Heart left ventricle (tissue), 16 donors: ENCODE results near the gene PLAC8L1. TPM values are rescaled to one million over a fixed set of nuclear protein-coding genes. Genes with fewer than 3 reads are reported as not detected.

ENCODE experiments used
- ATAC-seq, 4 donors: fragments of 200-7000 bp; cut with Tn5 transposase; one replicate each; pipeline ENCODE4 v1.9.1; 2020 to 2022; ENCODE audit warnings: moderate library complexity in 4 of 4, mild to moderate bottlenecking in 3 of 4, moderate number of reproducible peaks in 1 of 4
- DNase-seq, 5 donors: peaks; one replicate each; pipeline ENCODE4 v3.0.0-alpha.2; 2020
- H3K27ac ChIP-seq, 12 donors: fragments of 200-600 bp; sonication (generic) in 4 of 12; one replicate each; pipeline versions ENCODE4 v1.5.0 to v1.8.0; 2016 to 2022; ENCODE audit warnings: mild to moderate bottlenecking in 2 of 12
- H3K27me3 ChIP-seq, 9 donors: fragments of 200-600 bp; sonication (generic) in 2 of 9; one replicate each; pipeline versions ENCODE4 v1.5.1 to v1.8.0; 2016 to 2022; ENCODE audit warnings: mild to moderate bottlenecking in 3 of 9
- H3K36me3 ChIP-seq, 9 donors: fragments of 200-600 bp; sonication (generic) in 2 of 9; one replicate each; pipeline versions ENCODE4 v1.5.0 to v1.8.0; 2018 to 2022; ENCODE audit warnings: mild to moderate bottlenecking in 2 of 9
- H3K4me1 ChIP-seq, 12 donors: fragments of 200-600 bp; sonication (generic) in 4 of 12; one replicate each; pipeline versions ENCODE4 v1.5.0 to v1.8.0; 2016 to 2022; ENCODE audit warnings: mild to moderate bottlenecking in 3 of 12
- H3K4me3 ChIP-seq, 12 donors: fragments of 200-600 bp; sonication (generic) in 4 of 12; one replicate each; pipeline versions ENCODE4 v1.5.0 to v1.8.0; 2017 to 2022; ENCODE audit warnings: mild to moderate bottlenecking in 9 of 12, moderate library complexity in 4 of 12
- H3K9me3 ChIP-seq, 12 donors: fragments of 200-600 bp; sonication (generic) in 4 of 12; one replicate each; pipeline versions ENCODE4 v1.5.0 to v1.8.0; 2016 to 2022; ENCODE audit warnings: mild to moderate bottlenecking in 1 of 12
- CTCF ChIP-seq, 12 donors: fragments of 200-600 bp; sonication (generic) in 4 of 12; IDR thresholded peaks; one replicate each; pipeline versions ENCODE4 v1.5.0 to v1.8.0; 2018 to 2022; ENCODE audit warnings: antibody characterized with exemption in 12 of 12, mild to moderate bottlenecking in 5 of 12
- POLR2A ChIP-seq, 2 donors: fragments of 450-650 bp; IDR thresholded peaks; one replicate each; pipeline ENCODE4 v1.6.1; 2017; ENCODE audit warnings: antibody characterized with exemption in 2 of 2, mild to moderate bottlenecking in 2 of 2, moderate library complexity in 2 of 2
- WGBS, 4 donors: extraction: QIAGEN DNeasy Blood & Tissue Kit in 2 of 4; methylation state at CpG; one replicate each; pipeline versions ENCODE4 v1.1.5 to v1.1.7; 2013 to 2018; 5-methylcytosine and 5-hydroxymethylcytosine counted together
- intact Hi-C, 10 donors: fragments of 100-400 bp; cut with DNase I; formaldehyde crosslinking; loops; one replicate each; pipeline versions ENCODE4 v1.11.1 to v1.14.2; 2022
- polyA plus RNA-seq, 2 donors: library from polyadenylated mRNA; stranded (reverse); fragments of 200-250 nt; gene quantifications; one replicate each; pipeline ENCODE4 v1.2.3, GENCODE V29; 2013
- total RNA-seq, 9 donors: library from RNA; depleted of rRNA in 2 of 9; stranded (reverse); fragments of >200 nt in 2 of 9; fragmentation: NEBNext Ultra II Directional in 3 of 9; extraction: Animal tissue kit (Norgen Biotek cat#: 25700) in 3 of 9; gene quantifications; one replicate each; pipeline versions ENCODE4 v1.1.0 to v1.2.4, GENCODE V29; 2016 to 2023
- donor health status: ischemic (EF 13 %, LVEDD 7.1; RV severe dilation, severe dysfunction).
- donor health status: healthy with polysubstance abuse.
- donor health status: DM: no; HTN: yes; CAD: no.
- donor health status: DM: no; HTN: no; CAD: no.
- donor health status: ischemic (EF 25% LVEDD 6.9; RV normal size, moderate dysfunction).
- donor health status: ischemic (EF 25% LVEDD 5.7; RV mildly dilated, moderate dysfunction).
- donor health status: healthy.
- donor health status: DM: yes; HTN: yes; CAD: no.
- donor health status: ischemic (EF 35%, LVEDD 5.7; RV mildly dilated, moderate dysfunction).
- donor health status: nonischemic (EF 11% LVEDD 7.7; RV severe dilation, severe dysfunction).
- donor health status: DM: yes; HTN: yes; CAD: no.
- donor health status: PGD.
- donor health status: ischemic (EF 29% LVEDD 5.4; RV normal size, mild dysfunction).
- donor health status: nonischemic (EF 23%, LVEDD 6.1; RV moderate dilation, normal function).

The PLAC8L1 gene
- total and polyA plus RNA-seq, 11 donors = 0.59 TPM; not detected in 10

- no peaks in the 10 kb centered on the region for H3K9me3 ChIP-seq
- 91 to 96% (median 93%) methylated on average over 3 of the region's 3 CpGs for WGBS, 4 donors
- ATAC-seq = no peak
- H3K4me3 ChIP-seq = no peak overlapping the region
- no peak for TF ChIP-seq POLR2A (IDR thresholded peaks at IDR 0.05)
- TF ChIP-seq CTCF (IDR thresholded peaks at IDR 0.05) = no peak
- H3K27me3 ChIP-seq = no peaks in the 10 kb centered on the region
- intact Hi-C loops = no loop called here
- no peaks in the 10 kb centered on the region for H3K36me3 ChIP-seq
- H3K27ac ChIP-seq = no peak overlapping the region
- H3K4me1 ChIP-seq = no peaks in the 10 kb centered on the region
- no peak for DNase-seq
Observed at GRCh38 chr5:146091881-146092280, 13.5 kb downstream of the PLAC8L1 start.

- Histone ChIP-seq H3K9me3 (no peaks in the 10 kb centered on the region), H3K27me3 (no peaks in the 10 kb centered on the region), H3K4me1 (no peaks in the 10 kb centered on the region), H3K27ac (no peak overlapping the region), H3K4me3 (no peak overlapping the region), H3K36me3 (no peaks in the 10 kb centered on the region)
- TF ChIP-seq CTCF (IDR thresholded peaks at IDR 0.05) (no peak), POLR2A (IDR thresholded peaks at IDR 0.05) (no peak)
- DNase-seq (no peak), ATAC-seq (no peak)
- intact Hi-C loops = no loop called here
Observed at GRCh38 chr5:146089287-146089686, 16.1 kb downstream of the PLAC8L1 start.

DNA sequence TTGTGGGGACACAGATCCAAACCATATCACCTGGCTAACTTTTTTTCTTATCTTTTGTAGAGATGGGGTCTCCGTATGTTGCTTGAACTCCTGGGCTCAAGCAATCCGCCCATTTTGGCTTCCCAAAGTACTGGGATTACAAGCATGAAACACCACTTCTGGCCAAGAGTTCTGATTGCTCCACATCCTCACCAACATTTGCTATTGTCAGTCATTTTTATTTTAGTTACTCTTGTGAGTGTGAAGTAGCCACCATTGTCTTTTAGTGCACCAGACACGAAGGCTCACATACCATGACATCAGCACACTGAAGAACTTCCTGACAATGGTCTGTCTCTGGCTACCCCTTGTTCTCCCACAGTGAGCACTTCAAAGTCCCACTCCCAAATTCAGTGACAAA lies 17.3 kb downstream of the PLAC8L1 start:
- Histone ChIP-seq H3K27ac (no peak overlapping the region), H3K36me3 (no peaks in the 10 kb centered on the region), H3K27me3 (no peaks in the 10 kb centered on the region), H3K4me3 (no peak overlapping the region), H3K9me3 (no peaks in the 10 kb centered on the region), H3K4me1 (no peaks in the 10 kb centered on the region)
- ATAC-seq (no peak), DNase-seq (no peak)
- no peak for TF ChIP-seq CTCF (IDR thresholded peaks at IDR 0.05)
- TF ChIP-seq POLR2A (IDR thresholded peaks at IDR 0.05) = no peak
- 84 to 92% (median 90%) methylated on average over 3 of the region's 3 CpGs for WGBS, 4 donors
- intact Hi-C loops = no loop called here

GRCh38 chr5:146084376-146084775 lies 21.0 kb downstream of the PLAC8L1 start:
- no peak for DNase-seq
- no peak for ATAC-seq
- Histone ChIP-seq H3K27ac (no peak overlapping the region), H3K9me3 (no peaks in the 10 kb centered on the region), H3K4me3 (no peak overlapping the region), H3K27me3 (no peaks in the 10 kb centered on the region), H3K36me3 (no peaks in the 10 kb centered on the region), H3K4me1 (peaks cover 0 to 17% (median 6%) of the 10 kb centered on the region in 12 donors)
- WGBS, 4 donors = 95 to 100% (median 96%) methylated on average over 4 of the region's 4 CpGs
- intact Hi-C loops = no loop called here
- TF ChIP-seq POLR2A (IDR thresholded peaks at IDR 0.05) (no peak), CTCF (IDR thresholded peaks at IDR 0.05) (no peak)
